Measurements from ENCODE around the gene VPS13D. TPM values are rescaled to one million over a fixed set of nuclear protein-coding genes. Genes with fewer than 3 reads are reported as not detected.

VPS13D gene
- polyA plus RNA-seq, 1 of the 3 experiments (the other 2 are of a cell fraction): 15.0 TPM

- POLR2A ChIA-PET: no interaction called here
These were observed 213.3 kb downstream of the VPS13D start for GRCh38 chr1:12443151-12443550.

DNA sequence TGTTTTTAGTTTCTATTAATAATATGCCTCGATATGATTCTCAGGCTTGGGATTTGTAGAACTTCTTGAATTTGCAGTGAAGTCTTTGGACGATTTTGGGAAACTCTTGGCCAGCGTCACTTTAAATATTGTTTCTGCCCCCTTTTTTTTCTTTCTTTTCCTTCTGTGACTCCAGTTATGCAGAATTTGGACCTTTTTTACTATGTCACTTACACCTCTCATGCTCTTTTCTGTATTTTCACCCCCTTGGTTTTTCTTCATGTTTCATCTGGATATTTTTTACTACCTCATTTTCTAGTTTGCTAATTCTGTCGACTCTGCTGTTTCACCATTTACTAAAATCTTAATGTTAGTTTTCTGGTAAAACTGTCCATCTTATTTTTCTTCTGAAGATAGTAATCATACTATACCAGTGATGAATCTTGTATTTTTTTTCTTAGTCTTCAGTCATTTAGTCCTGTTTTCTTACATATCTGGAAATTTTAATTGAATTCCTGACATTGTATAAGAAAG, 214.6 kb downstream of the VPS13D start:
- no peaks in the 10 kb centered on the region for H3K9me2 ChIP-seq
- no peaks in the 10 kb centered on the region for H3K9me3 ChIP-seq
- H3K36me3 ChIP-seq (replicated peaks in 1 of 2; ENCODE audit: control insufficient read depth in 1 of 2, insufficient read depth in 2 of 2, low read length in 1 of 2): no peaks in the 10 kb centered on the region
- no peaks in the 10 kb centered on the region for H3K79me2 ChIP-seq (ENCODE audit: insufficient read depth)
- peaks cover 17 to 26% of the 10 kb centered on the region in 2 experiments; a peak in 3 of 4 replicates for H3K4me1 ChIP-seq (ENCODE audit: control insufficient read depth in 1 of 2, insufficient read depth in 2 of 2, low read depth in 1 of 2, low read length in 1 of 2)
- no peak for TF ChIP-seq MAX (IDR thresholded peaks at IDR 0.05; ENCODE audit: low read depth)
- POLR2A ChIA-PET: no interaction called here
- no peak overlapping the region for H3K9ac ChIP-seq
- 93% methylated on average over 4 of the region's 4 CpGs for WGBS (ENCODE audit: low lambda C conversion rate)
- no peak overlapping the region for H2AFZ ChIP-seq (ENCODE audit: low read depth)
- H3K27ac ChIP-seq (ENCODE audit: low read depth in 2 of 2, low read length in 1 of 2): no peak overlapping the region
- H3F3A ChIP-seq (replicated peaks; ENCODE audit: insufficient read depth): peaks cover 9% of the 10 kb centered on the region
- H3K4me3 ChIP-seq (ENCODE audit: low read depth in 2 of 2, low read length in 1 of 2): no peak overlapping the region
- H4K20me1 ChIP-seq (ENCODE audit: insufficient read depth): no peaks in the 10 kb centered on the region
- H3K4me2 ChIP-seq: no peak overlapping the region
- CTCF ChIA-PET: no interaction called here
- H3K27me3 ChIP-seq (ENCODE audit: insufficient read depth): no peaks in the 10 kb centered on the region
- DNase-seq: no peak

More at GRCh38 chr1:12443151-12443550, 213.3 kb downstream of the VPS13D start:
- no peak for DNase-seq
- H4K20me1 ChIP-seq (ENCODE audit: insufficient read depth): no peaks in the 10 kb centered on the region
- H3K79me2 ChIP-seq (ENCODE audit: insufficient read depth): no peaks in the 10 kb centered on the region
- peaks cover 9% of the 10 kb centered on the region for H3F3A ChIP-seq (replicated peaks; ENCODE audit: insufficient read depth)
- H3K4me3 ChIP-seq (ENCODE audit: low read depth in 2 of 2, low read length in 1 of 2): no peak overlapping the region
- H3K4me2 ChIP-seq: no peak overlapping the region
- no peaks in the 10 kb centered on the region for H3K9me2 ChIP-seq
- peaks cover 0 to 1% of the 10 kb centered on the region in 2 experiments for H3K36me3 ChIP-seq (replicated peaks in 1 of 2; ENCODE audit: control insufficient read depth in 1 of 2, insufficient read depth in 2 of 2, low read length in 1 of 2)
- H2AFZ ChIP-seq (ENCODE audit: low read depth): no peak overlapping the region
- peaks cover 9 to 16% of the 10 kb centered on the region in 2 experiments; a peak in 3 of 4 replicates for H3K4me1 ChIP-seq (ENCODE audit: control insufficient read depth in 1 of 2, insufficient read depth in 2 of 2, low read depth in 1 of 2, low read length in 1 of 2)
- no peak overlapping the region for H3K9ac ChIP-seq
- TF ChIP-seq POLR2AphosphoS5 (IDR thresholded peaks at IDR 0.05; ENCODE audit: low read depth, low read length): no peak
- CTCF ChIA-PET: no interaction called here
- H3K9me3 ChIP-seq: no peaks in the 10 kb centered on the region
- H3K27me3 ChIP-seq (ENCODE audit: insufficient read depth): no peaks in the 10 kb centered on the region
- H3K27ac ChIP-seq (ENCODE audit: low read depth in 2 of 2, low read length in 1 of 2): no peak overlapping the region

GRCh38 chr1:12445257-12445656, 215.4 kb downstream of the VPS13D start:
- WGBS (ENCODE audit: low lambda C conversion rate): 100% methylated on average over 3 of the region's 3 CpGs
- H3K4me3 ChIP-seq (ENCODE audit: low read depth in 2 of 2, low read length in 1 of 2): no peak overlapping the region
- no peaks in the 10 kb centered on the region for H3K79me2 ChIP-seq (ENCODE audit: insufficient read depth)
- POLR2A ChIA-PET: no interaction called here
- no peak overlapping the region for H2AFZ ChIP-seq (ENCODE audit: low read depth)
- H3K27ac ChIP-seq (ENCODE audit: low read depth in 2 of 2, low read length in 1 of 2): no peak overlapping the region
- H4K20me1 ChIP-seq (ENCODE audit: insufficient read depth): no peaks in the 10 kb centered on the region
- H3K4me1 ChIP-seq (ENCODE audit: control insufficient read depth in 1 of 2, insufficient read depth in 2 of 2, low read depth in 1 of 2, low read length in 1 of 2): peaks cover 17 to 26% of the 10 kb centered on the region in 2 experiments; a peak in 3 of 4 replicates
- no peaks in the 10 kb centered on the region for H3K9me2 ChIP-seq
- H3K9ac ChIP-seq: no peak overlapping the region
- TF ChIP-seq CHD2 (IDR thresholded peaks at IDR 0.05; ENCODE audit: low read length, partially characterized antibody) (no peak), SIN3A (IDR thresholded peaks at IDR 0.05; ENCODE audit: borderline replicate concordance, low read depth, low read length) (no peak), FOXJ3 (CRISPR knock-in tag; IDR thresholded peaks at IDR 0.05) (no peak), MAX (IDR thresholded peaks at IDR 0.05; ENCODE audit: low read depth) (no peak), FOXM1 (IDR thresholded peaks at IDR 0.05; ENCODE audit: low read depth) (no peak), SMC3 (IDR thresholded peaks at IDR 0.05; ENCODE audit: low read depth, low read length) (no peak), MXI1 (IDR thresholded peaks at IDR 0.05; ENCODE audit: low read depth, low read length) (no peak), NFIC (IDR thresholded peaks at IDR 0.05; ENCODE audit: borderline replicate concordance) (no peak)
- no peaks in the 10 kb centered on the region for H3K9me3 ChIP-seq
- no peak for DNase-seq
- H3K36me3 ChIP-seq (replicated peaks in 1 of 2; ENCODE audit: control insufficient read depth in 1 of 2, insufficient read depth in 2 of 2, low read length in 1 of 2): no peaks in the 10 kb centered on the region
- no peaks in the 10 kb centered on the region for H3K27me3 ChIP-seq (ENCODE audit: insufficient read depth)
- no peak overlapping the region for H3K4me2 ChIP-seq
- peaks cover 9% of the 10 kb centered on the region for H3F3A ChIP-seq (replicated peaks; ENCODE audit: insufficient read depth)
- CTCF ChIA-PET: no interaction called here

Data from SK-N-SH (cell line).